BE2C (cell line): ENCODE results near the gene SREK1IP1.

ENCODE experiments used
- DNase-seq: peaks from one replicate; pipeline ENCODE4 v3.0.0-alpha.2; 2020
- H3K27me3 ChIP-seq: fragments of 250-450 bp; sonication (Bioruptor Pico); 2 replicates; pipeline ENCODE4 v1.5.1; 2020; ENCODE audit warnings: mild to moderate bottlenecking
- H3K36me3 ChIP-seq: fragments of 250-450 bp; sonication (Bioruptor Pico); 2 replicates; pipeline ENCODE4 v1.5.1; 2020; ENCODE audit warnings: mild to moderate bottlenecking
- H3K4me1 ChIP-seq: fragments of 250-450 bp; sonication (Bioruptor Pico); 2 replicates; pipeline ENCODE4 v1.5.1; 2020
- H3K4me3 ChIP-seq: 2 replicates; pipeline ENCODE4 v1.5.1; 2011; ENCODE audit warnings: low read depth, low read length
- H3K9me3 ChIP-seq: fragments of 250-450 bp; sonication (Bioruptor Pico); 2 replicates; pipeline ENCODE4 v1.5.1; 2020
- CTCF ChIP-seq: IDR thresholded peaks from 2 replicates; pipeline ENCODE4 v1.5.1; 2012; ENCODE audit warnings: mild to moderate bottlenecking, low read depth, low read length

The SREK1IP1 gene

DNA sequence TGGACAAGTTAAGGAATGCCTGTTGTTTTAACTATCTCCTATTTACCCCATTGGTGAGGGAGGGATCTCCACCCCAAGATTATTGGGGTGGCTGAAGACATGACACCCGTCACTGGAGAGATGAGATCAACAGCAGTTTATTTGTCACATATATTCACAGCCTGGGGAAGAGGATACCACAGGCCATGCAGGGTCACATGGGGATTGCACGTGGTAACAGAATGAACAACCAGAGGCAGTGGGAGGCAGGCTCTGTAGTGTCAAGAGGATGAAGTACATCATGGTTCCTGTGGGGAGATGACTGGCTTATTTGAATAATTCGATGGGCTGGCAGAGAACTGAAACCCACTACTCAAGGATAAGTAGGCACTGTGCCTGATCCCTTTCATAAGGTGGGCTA lies 96.8 kb downstream of the SREK1IP1 start:
- no peak for TF ChIP-seq CTCF
- no peaks in the 10 kb centered on the region for H3K36me3 ChIP-seq
- H3K9me3 ChIP-seq, result no peaks in the 10 kb centered on the region; the same call in 1 of the 2 replicates
- peaks cover 3% of the 10 kb centered on the region for H3K27me3 ChIP-seq
- no peaks in the 10 kb centered on the region for H3K4me1 ChIP-seq
- no peak for DNase-seq
- H3K4me3 ChIP-seq, result no peak overlapping the region

GRCh38 chr5:64670277-64670676 lies 98.2 kb downstream of the SREK1IP1 start:
- no peaks in the 10 kb centered on the region for H3K36me3 ChIP-seq
- H3K9me3 ChIP-seq, result no peaks in the 10 kb centered on the region; the same call in 1 of the 2 replicates
- H3K27me3 ChIP-seq, result peaks cover 3% of the 10 kb centered on the region
- no peak for TF ChIP-seq CTCF
- no peak overlapping the region for H3K4me3 ChIP-seq
- DNase-seq, result no peak
- H3K4me1 ChIP-seq, result no peaks in the 10 kb centered on the region
